A172 (cell line): ENCODE measurements around the gene SRCIN1. TPM values are rescaled to one million over a fixed set of nuclear protein-coding genes. Genes with fewer than 3 reads are reported as not detected.

ENCODE experiments used
- DNase-seq: peaks from one replicate; pipeline ENCODE4 v3.0.0-alpha.2; 2015; ENCODE audit warnings: low spot score
- total RNA-seq: library from RNA; depleted of rRNA; stranded (reverse); fragments of >200 nt; shearing (Covaris generic); gene quantifications from 2 replicates; pipeline ENCODE4 v1.2.3, GENCODE V29; 2014

Gene SRCIN1
- total RNA-seq, 1 experiment from 2014 or later, result 0.19 TPM

- no peak for DNase-seq
These were observed 21.9 kb downstream of the SRCIN1 start for GRCh38 chr17:38583828-38584349.

- DNase-seq, result no peak
These were observed 22.6 kb downstream of the SRCIN1 start for GRCh38 chr17:38583176-38583575.

- DNase-seq, result no peak
These were observed 23.7 kb downstream of the SRCIN1 start for GRCh38 chr17:38582069-38582468.

- DNase-seq, result peak; percentile 56
These were observed 25.8 kb downstream of the SRCIN1 start for GRCh38 chr17:38579934-38580333.

GRCh38 chr17:38579083-38579480, 26.7 kb downstream of the SRCIN1 start:
- no peak for DNase-seq

- no peak for DNase-seq
These were observed 27.3 kb downstream of the SRCIN1 start for GRCh38 chr17:38578229-38579082.

GRCh38 chr17:38577645-38578173, 28.0 kb downstream of the SRCIN1 start:
- DNase-seq, result no peak

- DNase-seq, result no peak
These were observed 28.5 kb downstream of the SRCIN1 start for GRCh38 chr17:38577244-38577643.

- DNase-seq, result no peak
These were observed 30.0 kb downstream of the SRCIN1 start for GRCh38 chr17:38575781-38576180.

- DNase-seq, result no peak
These were observed 31.0 kb downstream of the SRCIN1 start for GRCh38 chr17:38574712-38575111.

- no peak for DNase-seq
These were observed 32.9 kb downstream of the SRCIN1 start for GRCh38 chr17:38572669-38573365.

- no peak for DNase-seq
These were observed 33.7 kb downstream of the SRCIN1 start for GRCh38 chr17:38571833-38572668.

- no peak for DNase-seq
These were observed 35.8 kb downstream of the SRCIN1 start for GRCh38 chr17:38569701-38570512.

- DNase-seq, result no peak
These were observed 36.8 kb downstream of the SRCIN1 start for GRCh38 chr17:38568845-38569510.

GRCh38 chr17:38568274-38568673, 37.5 kb downstream of the SRCIN1 start:
- DNase-seq, result no peak

GRCh38 chr17:38567350-38567749, 38.4 kb downstream of the SRCIN1 start:
- no peak for DNase-seq

GRCh38 chr17:38566666-38567031, 39.1 kb downstream of the SRCIN1 start:
- DNase-seq, result no peak

- no peak for DNase-seq
These were observed 39.7 kb downstream of the SRCIN1 start for GRCh38 chr17:38565853-38566665.

- DNase-seq, result no peak
These were observed 40.9 kb downstream of the SRCIN1 start for GRCh38 chr17:38564869-38565268.
